Ishikawa (cell line): ENCODE data around the gene AURKAIP1.

Source experiments
- CEBPB ChIP-seq: IDR thresholded peaks from 2 replicates; pipeline ENCODE4 v1.6.1; 2012
- CREB1 ChIP-seq: IDR thresholded peaks from 2 replicates; pipeline ENCODE4 v1.6.1; 2012; ENCODE audit warnings: low read depth
- EGR1 ChIP-seq: IDR thresholded peaks from 2 replicates; pipeline ENCODE4 v1.6.1; 2012
- EP300 ChIP-seq: IDR thresholded peaks from 2 replicates; pipeline ENCODE4 v1.6.1; 2012; ENCODE audit warnings: borderline replicate concordance
- FOXM1 ChIP-seq: IDR thresholded peaks from 2 replicates; pipeline ENCODE4 v1.6.1; 2012; ENCODE audit warnings: low read depth, borderline replicate concordance
- NFIC ChIP-seq: IDR thresholded peaks from 2 replicates; pipeline ENCODE4 v1.6.1; 2012
- RAD21 ChIP-seq: IDR thresholded peaks from 2 replicates; pipeline ENCODE4 v1.6.1; 2012; ENCODE audit warnings: low read depth
- TAF1 ChIP-seq: IDR thresholded peaks from 2 replicates; pipeline ENCODE4 v1.6.1; 2012; ENCODE audit warnings: low read depth, mild to moderate bottlenecking
- TCF12 ChIP-seq: IDR thresholded peaks from 2 replicates; pipeline ENCODE4 v1.6.1; 2012; ENCODE audit warnings: low read depth
- YY1 ChIP-seq: IDR thresholded peaks from 2 replicates; pipeline ENCODE4 v1.6.1; 2012; ENCODE audit warnings: low read depth
- ZBTB7A ChIP-seq: IDR thresholded peaks from 2 replicates; pipeline ENCODE4 v1.6.1; 2012; ENCODE audit warnings: low read depth
- TF ChIP-seq, protein P1 (sequence below): IDR thresholded peaks from 2 replicates; pipeline ENCODE4 v1.6.1; 2012
- TF ChIP-seq, protein P2 (sequence below): IDR thresholded peaks from 2 replicates; pipeline ENCODE4 v1.6.1; 2012
- TF ChIP-seq, protein P3 (sequence below): IDR thresholded peaks from 2 replicates; pipeline ENCODE4 v1.6.1; 2012; ENCODE audit warnings: low read depth, mild to moderate bottlenecking

DNA sequence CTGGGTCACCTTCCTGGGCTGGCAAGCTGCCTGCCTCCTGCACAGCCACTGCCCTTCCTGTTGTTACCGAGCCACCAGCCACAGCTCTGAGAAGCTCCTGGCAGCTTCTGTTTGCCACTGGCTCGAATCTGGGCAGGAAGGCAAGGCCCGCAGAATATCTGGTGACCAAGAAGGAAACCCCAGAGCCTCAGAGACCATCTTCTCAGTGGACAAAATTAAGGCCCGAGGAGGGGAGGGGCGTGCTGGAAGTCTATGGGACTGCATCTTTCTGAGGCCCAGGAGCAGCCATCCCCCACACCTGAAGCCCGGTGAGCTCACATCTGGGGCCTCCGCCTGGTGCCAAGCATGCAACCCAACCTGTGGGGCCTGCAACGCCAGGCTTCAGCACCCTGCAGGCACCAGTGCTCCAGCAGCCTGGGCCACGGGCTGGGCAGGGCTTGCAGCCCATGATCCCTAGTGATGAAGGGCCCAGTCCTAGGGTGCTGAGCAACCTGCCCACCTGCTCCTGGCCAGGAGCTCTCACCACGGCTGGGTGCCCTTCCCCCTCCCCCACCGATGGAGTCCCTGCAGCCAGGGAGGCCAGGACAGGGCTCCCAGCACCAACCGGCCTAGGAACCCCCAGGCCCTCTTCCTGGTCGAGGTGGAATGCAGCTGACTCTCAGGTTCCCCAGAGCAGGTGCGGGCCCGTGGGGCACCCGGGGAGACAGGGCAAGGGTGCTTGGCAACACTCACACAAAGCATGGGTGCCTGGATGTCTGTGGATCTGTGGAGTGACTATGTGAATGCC, 49.5 kb downstream of the AURKAIP1 start:
- TF ChIP-seq FOXM1 = no peak
- TF ChIP-seq TAF1 = no peak
- TF ChIP-seq YY1 = no peak
- no peak for TF ChIP-seq EP300
- TF ChIP-seq RAD21 = no peak
- TF ChIP-seq CEBPB = no peak
- TF ChIP-seq, protein P1, sequence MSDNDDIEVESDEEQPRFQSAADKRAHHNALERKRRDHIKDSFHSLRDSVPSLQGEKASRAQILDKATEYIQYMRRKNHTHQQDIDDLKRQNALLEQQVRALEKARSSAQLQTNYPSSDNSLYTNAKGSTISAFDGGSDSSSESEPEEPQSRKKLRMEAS = no peak
- TF ChIP-seq, protein P2, sequence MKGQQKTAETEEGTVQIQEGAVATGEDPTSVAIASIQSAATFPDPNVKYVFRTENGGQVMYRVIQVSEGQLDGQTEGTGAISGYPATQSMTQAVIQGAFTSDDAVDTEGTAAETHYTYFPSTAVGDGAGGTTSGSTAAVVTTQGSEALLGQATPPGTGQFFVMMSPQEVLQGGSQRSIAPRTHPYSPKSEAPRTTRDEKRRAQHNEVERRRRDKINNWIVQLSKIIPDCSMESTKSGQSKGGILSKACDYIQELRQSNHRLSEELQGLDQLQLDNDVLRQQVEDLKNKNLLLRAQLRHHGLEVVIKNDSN = no peak
- no peak for TF ChIP-seq CREB1
- no peak for TF ChIP-seq ZBTB7A
- TF ChIP-seq, protein P3, sequence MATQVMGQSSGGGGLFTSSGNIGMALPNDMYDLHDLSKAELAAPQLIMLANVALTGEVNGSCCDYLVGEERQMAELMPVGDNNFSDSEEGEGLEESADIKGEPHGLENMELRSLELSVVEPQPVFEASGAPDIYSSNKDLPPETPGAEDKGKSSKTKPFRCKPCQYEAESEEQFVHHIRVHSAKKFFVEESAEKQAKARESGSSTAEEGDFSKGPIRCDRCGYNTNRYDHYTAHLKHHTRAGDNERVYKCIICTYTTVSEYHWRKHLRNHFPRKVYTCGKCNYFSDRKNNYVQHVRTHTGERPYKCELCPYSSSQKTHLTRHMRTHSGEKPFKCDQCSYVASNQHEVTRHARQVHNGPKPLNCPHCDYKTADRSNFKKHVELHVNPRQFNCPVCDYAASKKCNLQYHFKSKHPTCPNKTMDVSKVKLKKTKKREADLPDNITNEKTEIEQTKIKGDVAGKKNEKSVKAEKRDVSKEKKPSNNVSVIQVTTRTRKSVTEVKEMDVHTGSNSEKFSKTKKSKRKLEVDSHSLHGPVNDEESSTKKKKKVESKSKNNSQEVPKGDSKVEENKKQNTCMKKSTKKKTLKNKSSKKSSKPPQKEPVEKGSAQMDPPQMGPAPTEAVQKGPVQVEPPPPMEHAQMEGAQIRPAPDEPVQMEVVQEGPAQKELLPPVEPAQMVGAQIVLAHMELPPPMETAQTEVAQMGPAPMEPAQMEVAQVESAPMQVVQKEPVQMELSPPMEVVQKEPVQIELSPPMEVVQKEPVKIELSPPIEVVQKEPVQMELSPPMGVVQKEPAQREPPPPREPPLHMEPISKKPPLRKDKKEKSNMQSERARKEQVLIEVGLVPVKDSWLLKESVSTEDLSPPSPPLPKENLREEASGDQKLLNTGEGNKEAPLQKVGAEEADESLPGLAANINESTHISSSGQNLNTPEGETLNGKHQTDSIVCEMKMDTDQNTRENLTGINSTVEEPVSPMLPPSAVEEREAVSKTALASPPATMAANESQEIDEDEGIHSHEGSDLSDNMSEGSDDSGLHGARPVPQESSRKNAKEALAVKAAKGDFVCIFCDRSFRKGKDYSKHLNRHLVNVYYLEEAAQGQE = no peak
- no peak for TF ChIP-seq NFIC
- TF ChIP-seq TCF12 = no peak
- no peak for TF ChIP-seq EGR1
